Gastroesophageal sphincter (tissue), 4 donors: ENCODE data around the gene BYSL. TPM values are rescaled to one million over a fixed set of nuclear protein-coding genes. Genes with fewer than 3 reads are reported as not detected.
"Not testable (repeated sequence)": the region's sequence is repeated elsewhere in the genome, so short reads cannot be mapped to it uniquely, and the experiment has no call there.

ENCODE experiments used
- ATAC-seq: fragments of 150-250 bp; one replicate; pipeline ENCODE4 v1.9.1; 2016; ENCODE audit warnings: mild to moderate bottlenecking, moderate library complexity
- H3K27ac ChIP-seq, 4 donors: fragments of 200-600 bp; sonication (generic) in 3 of 4; 1 replicate in 3 of 4; 2 replicates in 1 of 4; pipeline ENCODE4 v1.5.1; 2016 to 2019
- H3K27me3 ChIP-seq: fragments of 200-600 bp; sonication (generic); one replicate; pipeline ENCODE4 v1.5.1; 2019
- H3K36me3 ChIP-seq, 2 donors: fragments of 200-600 bp; sonication (generic); one replicate each; pipeline ENCODE4 v1.5.1; 2019; ENCODE audit warnings: control low read depth in 1 of 2
- H3K4me1 ChIP-seq, 3 donors: fragments of 200-600 bp; sonication (generic); 1 replicate in 2 of 3; 2 replicates in 1 of 3; pipeline ENCODE4 v1.5.1; 2016 to 2019; ENCODE audit warnings: control low read depth in 2 of 3
- H3K4me3 ChIP-seq, 2 donors: fragments of 200-600 bp; sonication (generic); one replicate each; pipeline ENCODE4 v1.5.1; 2019; ENCODE audit warnings: mild to moderate bottlenecking in 1 of 2, moderate library complexity in 1 of 2
- H3K9me3 ChIP-seq, 3 donors: fragments of 200-600 bp; sonication (generic); one replicate each; pipeline ENCODE4 v1.5.1; 2017 to 2019; ENCODE audit warnings: control low read depth in 2 of 3
- CTCF ChIP-seq, 4 experiments: fragments of 200-600 bp in 2 of 4; fragments of 450-650 bp in 2 of 4; sonication (generic) in 1 of 4; IDR thresholded peaks; one replicate each; pipeline ENCODE4 v1.5.1; 2017 to 2019; ENCODE audit warnings: antibody characterized with exemption in 4 of 4, mild to moderate bottlenecking in 2 of 4, moderate library complexity in 2 of 4
- EP300 ChIP-seq: sonication (generic); formaldehyde crosslinking; IDR thresholded peaks from one replicate; pipeline ENCODE4 v1.6.1; 2017; ENCODE audit warnings: antibody characterized with exemption, mild to moderate bottlenecking
- POLR2A ChIP-seq, 2 donors: fragments of 450-650 bp; IDR thresholded peaks; one replicate each; pipeline ENCODE4 v1.6.1; 2017; ENCODE audit warnings: antibody characterized with exemption in 2 of 2, mild to moderate bottlenecking in 2 of 2, moderate library complexity in 1 of 2
- POLR2AphosphoS5 ChIP-seq: sonication (generic); formaldehyde crosslinking; IDR thresholded peaks from one replicate; pipeline ENCODE4 v1.6.1; 2017; ENCODE audit warnings: antibody characterized with exemption
- WGBS, 2 donors: methylation state at CpG; one replicate each; pipeline ENCODE4 v1.1.5; 2018; ENCODE audit warnings: low coverage in 1 of 2; 5-methylcytosine and 5-hydroxymethylcytosine counted together
- total RNA-seq, 4 donors: library from RNA; depleted of rRNA; stranded (reverse); fragments of >200 nt; gene quantifications; one replicate each; pipeline ENCODE4 v1.1.0, GENCODE V29; 2016

Gene BYSL
- total RNA-seq, 4 donors from 2014 or later = 7.2 to 10.3 (median 8.3) TPM

- H3K27ac ChIP-seq = peak overlapping the region in 3 of 4 donors; percentile 90 to 93 (median 92)
- no peaks in the 10 kb centered on the region for H3K27me3 ChIP-seq
- peak overlapping the region; percentile 48 to 76 for H3K4me3 ChIP-seq
- peaks cover 2 to 66% (median 34%) of the 10 kb centered on the region in 3 donors for H3K4me1 ChIP-seq
- peaks cover 0 to 20% of the 10 kb centered on the region in 2 donors for H3K36me3 ChIP-seq
- TF ChIP-seq POLR2AphosphoS5 (no peak), POLR2A (IDR thresholded peaks at IDR 0.05) (no peak), EP300 (no peak), CTCF (IDR thresholded peaks at IDR 0.05) (no peak)
- no peaks in the 10 kb centered on the region for H3K9me3 ChIP-seq
- no peak for ATAC-seq
- WGBS, 2 donors = 13% methylated on average over 3 to 4 of the region's 27 CpGs
These were observed 18.8 kb downstream of the BYSL start for GRCh38 chr6:41939848-41940758.

- Histone ChIP-seq H3K27ac (peak overlapping the region; percentile 43 to 93 (median 91)), H3K36me3 (peaks cover 0 to 12% of the 10 kb centered on the region in 2 donors), H3K4me1 (peaks cover 2 to 61% (median 34%) of the 10 kb centered on the region in 3 donors), H3K27me3 (no peaks in the 10 kb centered on the region), H3K9me3 (no peaks in the 10 kb centered on the region), H3K4me3 (peak overlapping the region; percentile 48 to 76)
- peak; percentile 9 for ATAC-seq
- no peak for TF ChIP-seq EP300
- no peak for TF ChIP-seq POLR2A (IDR thresholded peaks at IDR 0.05)
- no peak for TF ChIP-seq POLR2AphosphoS5
- no peak for TF ChIP-seq CTCF (IDR thresholded peaks at IDR 0.05)
- WGBS, 2 donors = 0% methylated on average over 10 of the region's 38 CpGs; no CpG with 5 or more reads in 1 of the 2 donors
These were observed 19.5 kb downstream of the BYSL start for GRCh38 chr6:41940759-41941279.

GRCh38 chr6:41941280-41942066 is 20.2 kb downstream of the BYSL start, which contains the start of gene CCND3:
Gene CCND3 (minus strand): TSS chr6:41941808. CDS start chr6:41941649, 159 bp downstream.
- ATAC-seq = peak; percentile 95
- TF ChIP-seq POLR2AphosphoS5 (peak; percentile 53), POLR2A (IDR thresholded peaks at IDR 0.05) (peak; percentile 33 to 60), CTCF (IDR thresholded peaks at IDR 0.05) (peak in 1 of 4 experiments; percentile 12), EP300 (no peak)
- H3K4me1 ChIP-seq = peaks cover 2 to 54% (median 34%) of the 10 kb centered on the region in 3 donors
- no peaks in the 10 kb centered on the region for H3K9me3 ChIP-seq
- H3K27me3 ChIP-seq = no peaks in the 10 kb centered on the region
- 0% methylated on average over 4 to 12 of the region's 87 CpGs for WGBS, 2 donors
- H3K36me3 ChIP-seq = peaks cover 0 to 6% of the 10 kb centered on the region in 2 donors
- H3K27ac ChIP-seq = peak within 1 kb of the TSS; percentile 45 to 93 (median 91)
- peak within 1 kb of the TSS; percentile 48 to 76 for H3K4me3 ChIP-seq

GRCh38 chr6:41942067-41942851 is 21.0 kb downstream of the BYSL start:
- H3K4me3 ChIP-seq = peak overlapping the region; percentile 48 to 76
- peak; percentile 48 for TF ChIP-seq POLR2AphosphoS5
- no peak for TF ChIP-seq EP300

GRCh38 chr6:41942882-41943281 is 21.6 kb downstream of the BYSL start:
- not testable (repeated sequence) for ATAC-seq, H3K9me3 ChIP-seq, H3K27me3 ChIP-seq, H3K36me3 ChIP-seq, H3K4me3 ChIP-seq
- Histone ChIP-seq H3K4me1 (peaks cover 2 to 44% (median 33%) of the 10 kb centered on the region in 3 donors), H3K27ac (peak overlapping the region in 1 of 4 donors; percentile 93)
- 89 to 93% methylated on average over 10 to 13 of the region's 14 CpGs for WGBS, 2 donors

More at GRCh38 chr6:41942067-41942851, 21.0 kb downstream of the BYSL start:
- no peaks in the 10 kb centered on the region for H3K9me3 ChIP-seq
- H3K4me1 ChIP-seq = peaks cover 2 to 49% (median 34%) of the 10 kb centered on the region in 3 donors
- H3K27ac ChIP-seq = peak overlapping the region; percentile 45 to 93 (median 91)
- no peaks in the 10 kb centered on the region for H3K27me3 ChIP-seq
- WGBS, 2 donors = 27 to 35% methylated on average over 14 to 17 of the region's 20 CpGs
- peaks cover 0 to under 1% of the 10 kb centered on the region in 2 donors for H3K36me3 ChIP-seq
- peak; percentile 31 for ATAC-seq
